SU-DHL-6 (cell line): Measurements from ENCODE around the gene ATP9B.

Source experiments
- H2AFZ ChIP-seq: fragments of 200-600 bp; sonication (generic); 2 replicates; pipeline ENCODE4 v1.6.1; 2014; ENCODE audit warnings: low read depth, mild to moderate bottlenecking, moderate library complexity, mixed read lengths, antibody characterized with exemption, low read length; ENCODE audit not compliant: severe bottlenecking
- H3F3A ChIP-seq: fragments of 200-600 bp; shearing (Covaris generic); 2 replicates; pipeline ENCODE4 v1.6.0; 2016; ENCODE audit warnings: antibody characterized with exemption, mild to moderate bottlenecking; ENCODE audit not compliant: insufficient read depth
- H3K27ac ChIP-seq: fragments of 200-600 bp; sonication (generic); 2 replicates; pipeline ENCODE4 v1.5.1; 2016; ENCODE audit warnings: low read depth, mild to moderate bottlenecking, low read length, moderate library complexity, mixed read lengths
- H3K27me3 ChIP-seq: fragments of 200-600 bp; sonication (generic), shearing (Covaris generic); 2 replicates; pipeline ENCODE4 v1.6.0; 2014; ENCODE audit warnings: mild to moderate bottlenecking, low read length
- H3K36me3 ChIP-seq: fragments of 200-600 bp; sonication (generic); 2 replicates; pipeline ENCODE4 v1.6.1; 2014; ENCODE audit warnings: mild to moderate bottlenecking, low read length, mixed read lengths
- H3K4me2 ChIP-seq: fragments of 300-600, 200-600 bp; shearing (Covaris generic), sonication (generic); 2 replicates; pipeline ENCODE4 v1.6.0; 2014; ENCODE audit warnings: low read length, low read depth, mild to moderate bottlenecking; ENCODE audit not compliant: poor library complexity, severe bottlenecking
- H3K4me3 ChIP-seq: fragments of 200-600 bp; sonication (generic); 2 replicates; pipeline ENCODE4 v1.5.1; 2014; ENCODE audit warnings: antibody characterized with exemption, low read length, mild to moderate bottlenecking, mixed read lengths; ENCODE audit not compliant: insufficient read depth, poor library complexity, severe bottlenecking
- H3K79me2 ChIP-seq: fragments of 200-600 bp; sonication (generic); 2 replicates; pipeline ENCODE4 v1.6.1; 2014; ENCODE audit warnings: mild to moderate bottlenecking, low read length, moderate library complexity; ENCODE audit not compliant: insufficient read depth
- H3K9ac ChIP-seq: fragments of 200-600 bp; sonication (generic); 2 replicates; pipeline ENCODE4 v1.7.0; 2014; ENCODE audit warnings: mild to moderate bottlenecking, low read length
- H3K9me2 ChIP-seq: fragments of 200-600 bp; sonication (generic); replicated peaks from 2 replicates; pipeline ENCODE4 v1.6.1; 2014; ENCODE audit warnings: low read length; ENCODE audit not compliant: insufficient read depth
- H3K9me3 ChIP-seq: fragments of 200-600 bp; sonication (generic); 2 replicates; pipeline ENCODE4 v1.6.1; 2014; ENCODE audit warnings: low read length, mixed read lengths; ENCODE audit not compliant: insufficient read depth
- H4K20me1 ChIP-seq: fragments of 200-600 bp; sonication (generic); 2 replicates; pipeline ENCODE4 v1.6.1; 2014; ENCODE audit warnings: low read depth, mild to moderate bottlenecking, antibody characterized with exemption, low read length, moderate library complexity, mixed read lengths
- EZH2phosphoT487 ChIP-seq: fragments of 200-600 bp; sonication (generic), shearing (Covaris generic); conservative IDR thresholded peaks from 2 replicates; pipeline ENCODE4 v1.6.1; 2018; ENCODE audit warnings: mild to moderate bottlenecking, antibody characterized with exemption, low read length, moderate library complexity, mixed read lengths
- TF ChIP-seq, protein P1 (sequence below): fragments of 200-600 bp; sonication (generic); IDR thresholded peaks from one replicate; pipeline ENCODE4 v1.5.1; 2017; ENCODE audit warnings: antibody characterized with exemption, mild to moderate bottlenecking, low read length, moderate library complexity; ENCODE audit not compliant: insufficient read depth, poor library complexity, severe bottlenecking

Gene ATP9B

DNA sequence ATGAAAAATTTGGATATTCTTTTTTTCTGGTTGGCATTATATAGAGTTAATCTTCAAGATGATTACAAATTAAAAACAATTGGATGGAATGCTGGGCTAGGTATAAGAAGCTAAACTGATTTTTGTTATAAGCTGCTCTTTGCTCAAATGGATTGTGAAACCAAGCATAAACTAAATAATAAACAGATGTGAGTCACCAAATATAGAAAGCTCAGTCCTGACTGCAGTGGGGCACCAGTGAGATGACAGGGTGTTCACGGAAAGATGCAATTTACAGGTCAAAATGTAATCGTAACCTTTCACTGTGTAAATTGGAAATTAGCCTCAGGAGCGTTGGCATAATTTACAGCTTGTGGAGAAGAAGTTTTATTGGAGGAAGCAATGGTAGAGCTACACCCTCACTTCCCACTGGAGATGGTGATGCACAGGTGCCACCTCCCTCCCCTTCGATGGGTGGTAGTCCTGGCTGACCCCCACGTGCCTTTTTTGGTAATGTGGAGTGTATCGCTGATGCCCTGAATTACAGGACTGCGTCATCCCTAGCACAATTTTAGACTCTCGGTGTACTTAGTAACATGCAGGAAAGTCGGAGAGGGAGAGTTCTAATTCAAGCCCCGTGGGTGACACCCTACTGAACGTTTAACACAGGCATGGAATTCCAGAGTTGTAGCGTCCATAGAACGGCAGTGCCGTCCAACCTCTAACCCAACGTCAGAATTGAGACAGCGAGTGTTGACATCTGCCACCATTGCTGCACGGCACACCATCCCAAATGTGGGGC, 252.6 kb downstream of the ATP9B start:
- Histone ChIP-seq H3K36me3 (no peaks in the 10 kb centered on the region), H3K79me2 (no peaks in the 10 kb centered on the region), H3K9me3 (no peaks in the 10 kb centered on the region), H3K27ac (no peak overlapping the region), H3K27me3 (no peaks in the 10 kb centered on the region), H3K4me3 (no peak overlapping the region), H3K9me2 (no peaks in the 10 kb centered on the region), H4K20me1 (no peaks in the 10 kb centered on the region), H3F3A (no peaks in the 10 kb centered on the region), H3K4me2 (no peak overlapping the region), H3K9ac (no peak overlapping the region), H2AFZ (no peak overlapping the region)
- TF ChIP-seq EZH2phosphoT487 = no peak
- TF ChIP-seq, protein P1, sequence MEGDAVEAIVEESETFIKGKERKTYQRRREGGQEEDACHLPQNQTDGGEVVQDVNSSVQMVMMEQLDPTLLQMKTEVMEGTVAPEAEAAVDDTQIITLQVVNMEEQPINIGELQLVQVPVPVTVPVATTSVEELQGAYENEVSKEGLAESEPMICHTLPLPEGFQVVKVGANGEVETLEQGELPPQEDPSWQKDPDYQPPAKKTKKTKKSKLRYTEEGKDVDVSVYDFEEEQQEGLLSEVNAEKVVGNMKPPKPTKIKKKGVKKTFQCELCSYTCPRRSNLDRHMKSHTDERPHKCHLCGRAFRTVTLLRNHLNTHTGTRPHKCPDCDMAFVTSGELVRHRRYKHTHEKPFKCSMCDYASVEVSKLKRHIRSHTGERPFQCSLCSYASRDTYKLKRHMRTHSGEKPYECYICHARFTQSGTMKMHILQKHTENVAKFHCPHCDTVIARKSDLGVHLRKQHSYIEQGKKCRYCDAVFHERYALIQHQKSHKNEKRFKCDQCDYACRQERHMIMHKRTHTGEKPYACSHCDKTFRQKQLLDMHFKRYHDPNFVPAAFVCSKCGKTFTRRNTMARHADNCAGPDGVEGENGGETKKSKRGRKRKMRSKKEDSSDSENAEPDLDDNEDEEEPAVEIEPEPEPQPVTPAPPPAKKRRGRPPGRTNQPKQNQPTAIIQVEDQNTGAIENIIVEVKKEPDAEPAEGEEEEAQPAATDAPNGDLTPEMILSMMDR = no peak

DNA sequence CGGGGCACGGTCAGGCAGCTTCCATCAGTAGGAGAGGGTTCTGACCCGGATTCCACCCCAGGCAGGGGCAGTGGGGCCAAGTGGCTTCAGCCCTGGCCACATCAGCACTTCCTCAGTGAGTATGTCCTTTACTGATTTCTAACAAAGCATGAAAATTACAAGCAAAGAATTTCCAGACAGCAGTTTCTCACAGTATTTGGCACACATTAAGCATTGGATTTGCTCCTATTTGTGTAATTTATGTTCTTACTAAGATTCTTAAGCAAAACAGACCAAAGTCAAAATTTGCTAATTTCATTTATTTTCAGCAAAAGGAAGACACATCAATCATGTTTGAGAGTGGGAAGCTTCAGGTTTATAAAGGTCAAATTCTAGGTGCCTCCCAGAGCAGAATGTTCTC, 253.2 kb downstream of the ATP9B start:
- TF ChIP-seq EZH2phosphoT487 = no peak
- TF ChIP-seq, protein P1 = no peak

GRCh38 chr18:79323471-79323870, 254.3 kb downstream of the ATP9B start:
- Histone ChIP-seq H3K4me3 (no peak overlapping the region), H3K36me3 (no peaks in the 10 kb centered on the region), H3K4me2 (no peak overlapping the region), H3K27ac (no peak overlapping the region), H3K9ac (no peak overlapping the region), H3K79me2 (no peaks in the 10 kb centered on the region), H3K9me3 (no peaks in the 10 kb centered on the region), H4K20me1 (no peaks in the 10 kb centered on the region), H3K27me3 (no peaks in the 10 kb centered on the region), H3K9me2 (no peaks in the 10 kb centered on the region), H3F3A (no peaks in the 10 kb centered on the region), H2AFZ (no peak overlapping the region)
- TF ChIP-seq EZH2phosphoT487 = no peak
- TF ChIP-seq, protein P1 = no peak

More for the DNA sequence above, 253.2 kb downstream of the ATP9B start:
- no peaks in the 10 kb centered on the region for H3K9me3 ChIP-seq
- H3K4me2 ChIP-seq = no peak overlapping the region
- no peak overlapping the region for H3K4me3 ChIP-seq
- no peaks in the 10 kb centered on the region for H4K20me1 ChIP-seq
- H3K79me2 ChIP-seq = no peaks in the 10 kb centered on the region
- no peak overlapping the region for H2AFZ ChIP-seq
- H3K36me3 ChIP-seq = no peaks in the 10 kb centered on the region
- H3K27ac ChIP-seq = no peak overlapping the region
- H3F3A ChIP-seq = no peaks in the 10 kb centered on the region
- H3K27me3 ChIP-seq = no peaks in the 10 kb centered on the region
- H3K9me2 ChIP-seq = no peaks in the 10 kb centered on the region
- no peak overlapping the region for H3K9ac ChIP-seq
